ENCODE results near the gene EPHB2.

DNA sequence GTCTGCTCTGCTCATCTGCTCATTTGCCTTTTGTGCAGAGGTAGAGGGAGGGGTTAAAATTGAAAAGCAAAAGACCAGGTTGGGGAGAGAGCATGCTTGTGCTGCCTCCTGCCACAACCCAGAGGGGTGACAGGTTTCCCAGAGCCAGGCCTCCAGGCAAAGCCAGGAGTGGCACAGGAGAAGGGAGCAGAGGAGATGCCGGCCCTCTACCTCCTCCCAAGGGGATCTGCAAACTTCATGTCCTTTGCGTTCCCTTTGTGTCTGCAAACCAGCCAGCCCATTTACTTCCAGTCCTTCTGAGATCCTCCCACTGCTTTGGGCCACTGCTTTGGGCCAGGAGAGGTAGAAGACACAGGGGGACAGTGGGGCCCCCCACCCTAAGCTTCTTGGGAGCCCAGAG is 67.8 kb downstream of the EPHB2 start:
- TF ChIP-seq SIX5 (IDR thresholded peaks at IDR 0.05; ENCODE audit: low read depth, low read length), result no peak
- TF ChIP-seq, protein P1, sequence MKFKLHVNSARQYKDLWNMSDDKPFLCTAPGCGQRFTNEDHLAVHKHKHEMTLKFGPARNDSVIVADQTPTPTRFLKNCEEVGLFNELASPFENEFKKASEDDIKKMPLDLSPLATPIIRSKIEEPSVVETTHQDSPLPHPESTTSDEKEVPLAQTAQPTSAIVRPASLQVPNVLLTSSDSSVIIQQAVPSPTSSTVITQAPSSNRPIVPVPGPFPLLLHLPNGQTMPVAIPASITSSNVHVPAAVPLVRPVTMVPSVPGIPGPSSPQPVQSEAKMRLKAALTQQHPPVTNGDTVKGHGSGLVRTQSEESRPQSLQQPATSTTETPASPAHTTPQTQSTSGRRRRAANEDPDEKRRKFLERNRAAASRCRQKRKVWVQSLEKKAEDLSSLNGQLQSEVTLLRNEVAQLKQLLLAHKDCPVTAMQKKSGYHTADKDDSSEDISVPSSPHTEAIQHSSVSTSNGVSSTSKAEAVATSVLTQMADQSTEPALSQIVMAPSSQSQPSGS (IDR thresholded peaks at IDR 0.05; ENCODE audit: low read length), result no peak
